GM19328 (cell line): Measurements from ENCODE around the gene ECD.
"Not testable (repeated sequence)": the region's sequence is repeated elsewhere in the genome, so short reads cannot be mapped to it uniquely, and the experiment has no call there.

Experiments used
- ATAC-seq: cut with Tn5 transposase; IDR thresholded peaks from one replicate; pipeline ENCODE4 v1.9.1; 2021; ENCODE audit warnings: mild to moderate bottlenecking, moderate library complexity; ENCODE audit not compliant: unreplicated experiment

The ECD gene

GRCh38 chr10:73161079-73161478 is 6.7 kb downstream of the ECD start:
- ATAC-seq = no peak

GRCh38 chr10:73159038-73159648 is 8.7 kb downstream of the ECD start:
- no peak for ATAC-seq

GRCh38 chr10:73156054-73156453 is 11.8 kb downstream of the ECD start:
- no peak for ATAC-seq

GRCh38 chr10:73152009-73152408 is 15.8 kb downstream of the ECD start:
- no peak for ATAC-seq

- not testable (repeated sequence) for ATAC-seq
Observed at GRCh38 chr10:73150633-73151413, 17.0 kb downstream of the ECD start.

- no peak for ATAC-seq
Observed at GRCh38 chr10:73141603-73142002, 26.2 kb downstream of the ECD start.

- no peak for ATAC-seq
Observed at GRCh38 chr10:73139251-73139650, 28.6 kb downstream of the ECD start.

- no peak for ATAC-seq
Observed at GRCh38 chr10:73136627-73137026, 31.2 kb downstream of the ECD start.

- no peak for ATAC-seq
Observed at GRCh38 chr10:73134727-73135126, 33.1 kb downstream of the ECD start.

GRCh38 chr10:73131913-73132686 is 35.7 kb downstream of the ECD start:
- no peak for ATAC-seq

- no peak for ATAC-seq
Observed at GRCh38 chr10:73131301-73131700, 36.5 kb downstream of the ECD start.

- ATAC-seq = no peak
Observed at GRCh38 chr10:73126343-73126742, 41.5 kb downstream of the ECD start.

- ATAC-seq = no peak
Observed at GRCh38 chr10:73119952-73120351, 47.9 kb downstream of the ECD start.

- ATAC-seq = no peak
Observed at GRCh38 chr10:73119457-73119856, 48.4 kb downstream of the ECD start.

- peak; percentile 68 for ATAC-seq
Observed at GRCh38 chr10:73117976-73118743, 49.6 kb downstream of the ECD start.

GRCh38 chr10:73116017-73116416 is 51.8 kb downstream of the ECD start:
- ATAC-seq = no peak

GRCh38 chr10:73113551-73113950 is 54.3 kb downstream of the ECD start:
- no peak for ATAC-seq

GRCh38 chr10:73112032-73112431 is 55.8 kb downstream of the ECD start:
- not testable (repeated sequence) for ATAC-seq

- no peak for ATAC-seq
Observed at GRCh38 chr10:73110345-73110849, 57.4 kb downstream of the ECD start, which contains the start of gene NUDT13. Gene NUDT13 (plus strand): TSS chr10:73110455. CDS start chr10:73114366, 3,911 bp downstream.

GRCh38 chr10:73109248-73109652 is 58.6 kb downstream of the ECD start:
- ATAC-seq = not testable (repeated sequence)

- no peak for ATAC-seq
Observed at GRCh38 chr10:73106301-73106700, 61.5 kb downstream of the ECD start.
